ENCODE data around the gene TM9SF3. TPM values are rescaled to one million over a fixed set of nuclear protein-coding genes. Genes with fewer than 3 reads are reported as not detected.
"Not testable (repeated sequence)": the region's sequence is repeated elsewhere in the genome, so short reads cannot be mapped to it uniquely, and the experiment has no call there.

Gene TM9SF3
- total RNA-seq, 1 donor from 2014 or later, result 81.7 TPM

GRCh38 chr10:96573036-96573435 is 13.8 kb downstream of the TM9SF3 start:
- no peak for DNase-seq (ENCODE audit: low spot score)
- Mint-ChIP-seq H3K27ac (no peak overlapping the region), H3K36me3 (ENCODE audit: low read depth) (peaks cover 22% of the 10 kb centered on the region), H3K4me3 (no peak overlapping the region), H3K9me3 (no peaks in the 10 kb centered on the region), H3K4me1 (ENCODE audit: low read depth) (peaks cover 26% of the 10 kb centered on the region), H3K27me3 (ENCODE audit: insufficient read depth) (no peaks in the 10 kb centered on the region)
- intact Hi-C loops (cut with micrococcal nuclease), result no loop called here

DNA sequence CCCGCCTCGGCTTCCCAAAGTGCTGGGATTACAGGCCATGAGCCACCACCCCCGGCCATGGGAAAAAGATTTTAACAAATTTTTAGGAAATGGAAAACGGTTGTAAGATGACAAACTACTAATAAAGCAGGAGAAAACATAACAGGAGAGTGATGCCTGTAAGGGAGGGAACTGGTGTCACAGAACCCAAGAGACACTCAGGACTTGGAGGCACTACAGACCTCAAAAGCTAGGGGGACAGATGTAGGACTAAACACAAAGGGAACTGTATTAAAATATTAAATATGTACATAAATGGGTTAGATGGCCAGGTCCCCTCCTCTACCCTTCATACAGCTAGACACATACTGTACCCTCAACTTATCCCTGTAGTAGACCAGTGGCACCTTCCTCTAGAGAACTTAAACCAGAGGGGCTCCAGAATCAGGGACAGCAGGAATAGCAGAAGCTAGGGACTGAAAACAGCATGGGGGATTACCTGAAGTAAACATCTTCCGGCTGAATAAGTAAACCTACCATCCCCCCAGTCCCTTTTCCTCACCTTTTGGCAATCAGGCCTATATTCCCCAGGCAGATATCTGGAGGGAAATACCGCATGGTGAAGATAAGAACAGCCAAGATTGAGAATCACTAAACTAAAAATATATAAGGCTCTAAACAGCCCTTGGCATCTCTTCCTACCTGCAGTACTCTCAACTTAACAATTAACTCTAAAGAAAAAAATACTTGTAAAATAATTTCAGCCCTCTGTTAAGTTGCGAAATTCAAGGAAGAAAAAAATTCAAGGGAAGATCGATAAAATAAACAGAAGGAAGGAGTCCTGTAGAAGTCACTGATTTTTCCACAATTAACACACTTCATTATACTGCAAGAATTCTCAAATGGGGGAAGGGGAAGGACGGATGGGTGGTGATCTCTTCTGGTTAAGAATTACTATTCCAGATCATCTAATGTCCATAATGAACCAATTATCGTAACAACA is 15.5 kb downstream of the TM9SF3 start:
- DNase-seq (ENCODE audit: low spot score), result no peak
- no peaks in the 10 kb centered on the region for H3K9me3 Mint-ChIP-seq
- H3K27me3 Mint-ChIP-seq (ENCODE audit: insufficient read depth), result no peaks in the 10 kb centered on the region
- intact Hi-C loops (cut with micrococcal nuclease), result no loop called here
- H3K36me3 Mint-ChIP-seq (ENCODE audit: low read depth), result peaks cover 30% of the 10 kb centered on the region
- H3K4me1 Mint-ChIP-seq (ENCODE audit: low read depth), result peaks cover 27% of the 10 kb centered on the region
- no peak overlapping the region for H3K4me3 Mint-ChIP-seq
- no peak overlapping the region for H3K27ac Mint-ChIP-seq

DNA sequence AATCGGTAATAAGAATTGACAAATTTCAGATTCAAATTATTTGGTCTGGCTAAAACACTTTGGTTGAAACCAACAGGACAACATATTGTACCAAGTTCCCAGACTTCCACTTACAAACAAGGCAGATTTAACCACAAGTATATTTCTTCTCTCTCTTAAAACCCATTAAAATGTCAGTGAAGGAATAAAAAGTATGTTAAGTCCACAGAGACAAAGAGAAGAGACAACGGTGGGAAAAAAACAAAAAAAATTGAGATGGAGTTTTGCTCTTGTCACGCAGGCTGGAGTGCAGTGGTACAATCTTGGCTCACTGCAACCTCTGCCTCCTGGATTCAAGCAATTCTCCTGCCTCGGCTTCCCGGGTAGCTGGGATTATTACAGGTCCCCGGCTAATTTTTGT is 16.3 kb downstream of the TM9SF3 start:
- H3K36me3 Mint-ChIP-seq (ENCODE audit: low read depth), result peaks cover 32% of the 10 kb centered on the region

GRCh38 chr10:96568402-96568801 is 18.4 kb downstream of the TM9SF3 start:
- no peak overlapping the region for H3K27ac Mint-ChIP-seq
- no peaks in the 10 kb centered on the region for H3K9me3 Mint-ChIP-seq
- H3K27me3 Mint-ChIP-seq (ENCODE audit: insufficient read depth), result no peaks in the 10 kb centered on the region
- intact Hi-C loops (cut with micrococcal nuclease), result no loop called here
- no peak for DNase-seq (ENCODE audit: low spot score)
- peaks cover 31% of the 10 kb centered on the region for H3K4me1 Mint-ChIP-seq (ENCODE audit: low read depth)
- H3K4me3 Mint-ChIP-seq, result no peak overlapping the region
- H3K36me3 Mint-ChIP-seq (ENCODE audit: low read depth), result peaks cover 19% of the 10 kb centered on the region

More for the DNA sequence above, 16.3 kb downstream of the TM9SF3 start:
- Mint-ChIP-seq H3K4me3 (no peak overlapping the region), H3K9me3 (no peaks in the 10 kb centered on the region), H3K4me1 (ENCODE audit: low read depth) (peaks cover 34% of the 10 kb centered on the region), H3K27me3 (ENCODE audit: insufficient read depth) (no peaks in the 10 kb centered on the region), H3K27ac (no peak overlapping the region)
- intact Hi-C loops (cut with micrococcal nuclease), result no loop called here
- no peak for DNase-seq (ENCODE audit: low spot score)

- H3K27me3 Mint-ChIP-seq (ENCODE audit: insufficient read depth), result no peaks in the 10 kb centered on the region
- no peak for DNase-seq (ENCODE audit: low spot score)
- H3K36me3 Mint-ChIP-seq (ENCODE audit: low read depth), result peaks cover 26% of the 10 kb centered on the region
- H3K9me3 Mint-ChIP-seq, result no peaks in the 10 kb centered on the region
- intact Hi-C loops (cut with micrococcal nuclease), result loop anchor here (1.0 kb wide), 1 partner anchor 24 kb away; no protein-coding TSS in a partner anchor
- H3K4me1 Mint-ChIP-seq (ENCODE audit: low read depth), result peaks cover 21% of the 10 kb centered on the region
- no peak overlapping the region for H3K27ac Mint-ChIP-seq
- no peak overlapping the region for H3K4me3 Mint-ChIP-seq
These were observed 21.0 kb downstream of the TM9SF3 start for GRCh38 chr10:96565774-96566173.

DNA sequence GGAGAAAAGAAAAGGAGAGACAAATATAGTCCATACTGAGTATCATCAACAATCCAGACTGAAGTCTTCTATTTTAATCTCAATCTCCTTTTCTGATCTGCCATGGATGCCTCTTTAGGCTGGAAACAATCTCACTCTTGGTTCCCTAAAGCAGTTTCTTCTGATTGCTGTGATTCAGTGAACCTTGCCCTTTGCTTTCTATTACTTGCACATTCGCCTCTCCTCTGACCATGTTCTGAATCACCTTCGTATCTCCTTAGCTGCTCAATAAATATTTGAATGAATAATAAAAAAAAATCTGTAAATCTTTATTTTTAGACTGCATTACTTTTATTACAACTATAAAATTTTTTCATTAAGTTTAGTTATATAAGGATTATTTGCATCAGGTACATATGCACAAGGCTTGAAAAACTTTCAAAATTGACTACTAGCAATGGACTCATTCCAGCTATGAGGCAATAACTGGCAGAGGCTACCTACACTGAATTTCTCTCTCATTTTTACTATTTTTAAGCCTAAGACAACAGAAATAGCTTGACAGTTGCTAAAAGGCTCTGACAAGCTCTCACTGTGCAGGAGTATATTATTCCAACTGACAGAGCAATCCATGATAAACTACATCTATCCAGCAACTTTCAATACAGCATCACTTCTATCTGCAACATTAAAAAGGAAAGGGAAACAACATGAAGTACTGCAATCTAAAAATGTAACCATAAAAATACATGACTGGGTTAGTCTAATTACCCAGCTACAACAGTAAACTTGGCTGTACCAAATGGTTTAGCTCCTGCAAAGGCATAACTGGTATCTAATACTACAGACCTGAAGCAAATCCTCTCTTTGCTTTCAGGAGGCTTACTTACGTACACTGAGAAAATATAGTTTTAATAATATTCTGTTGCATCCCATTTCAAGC is 25.6 kb downstream of the TM9SF3 start:
- intact Hi-C loops (cut with micrococcal nuclease), result no loop called here
- Mint-ChIP-seq H3K4me3 (no peak overlapping the region), H3K4me1 (ENCODE audit: low read depth) (peaks cover 8% of the 10 kb centered on the region), H3K27me3 (ENCODE audit: insufficient read depth) (no peaks in the 10 kb centered on the region), H3K9me3 (no peaks in the 10 kb centered on the region), H3K27ac (no peak overlapping the region), H3K36me3 (ENCODE audit: low read depth) (peaks cover 27% of the 10 kb centered on the region)
- no peak for DNase-seq (ENCODE audit: low spot score)

- H3K27ac Mint-ChIP-seq, result no peak overlapping the region
- H3K9me3 Mint-ChIP-seq, result no peaks in the 10 kb centered on the region
- H3K36me3 Mint-ChIP-seq (ENCODE audit: low read depth), result peaks cover 26% of the 10 kb centered on the region
- no peak overlapping the region for H3K4me3 Mint-ChIP-seq
- no peaks in the 10 kb centered on the region for H3K27me3 Mint-ChIP-seq (ENCODE audit: insufficient read depth)
- H3K4me1 Mint-ChIP-seq (ENCODE audit: low read depth), result peaks cover under 1% of the 10 kb centered on the region
- intact Hi-C loops (cut with micrococcal nuclease), result no loop called here
- no peak for DNase-seq (ENCODE audit: low spot score)
These were observed 26.3 kb downstream of the TM9SF3 start for GRCh38 chr10:96560489-96560888.

GRCh38 chr10:96556003-96556402 is 30.8 kb downstream of the TM9SF3 start:
- intact Hi-C loops (cut with micrococcal nuclease), result no loop called here
- H3K36me3 Mint-ChIP-seq (ENCODE audit: low read depth), result peaks cover 28% of the 10 kb centered on the region
- DNase-seq (ENCODE audit: low spot score), result no peak
- no peaks in the 10 kb centered on the region for H3K27me3 Mint-ChIP-seq (ENCODE audit: insufficient read depth)
- H3K4me1 Mint-ChIP-seq (ENCODE audit: low read depth), result no peaks in the 10 kb centered on the region
- H3K4me3 Mint-ChIP-seq, result no peak overlapping the region
- no peaks in the 10 kb centered on the region for H3K9me3 Mint-ChIP-seq
- H3K27ac Mint-ChIP-seq, result no peak overlapping the region

DNA sequence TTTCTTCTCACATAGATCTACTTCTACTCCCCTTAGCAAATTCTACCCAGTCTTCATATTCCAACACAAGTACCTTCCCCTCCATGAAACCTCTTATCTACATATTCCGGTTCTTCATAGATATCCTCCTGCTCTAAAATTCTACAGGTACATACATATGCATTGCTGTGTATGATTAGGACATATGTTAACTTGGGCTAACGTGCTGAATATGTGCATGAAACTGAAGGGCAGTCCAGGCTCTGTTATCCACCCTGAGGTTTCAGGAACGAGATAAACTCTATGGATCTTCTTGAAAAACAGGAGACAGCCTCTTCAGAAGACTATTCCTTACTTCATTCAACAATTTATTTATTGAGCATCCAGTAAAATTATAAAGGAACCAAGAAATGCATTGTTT is 31.5 kb downstream of the TM9SF3 start:
- intact Hi-C loops (cut with micrococcal nuclease), result no loop called here
- H3K4me1 Mint-ChIP-seq (ENCODE audit: low read depth), result no peaks in the 10 kb centered on the region
- no peak for DNase-seq (ENCODE audit: low spot score)

DNA sequence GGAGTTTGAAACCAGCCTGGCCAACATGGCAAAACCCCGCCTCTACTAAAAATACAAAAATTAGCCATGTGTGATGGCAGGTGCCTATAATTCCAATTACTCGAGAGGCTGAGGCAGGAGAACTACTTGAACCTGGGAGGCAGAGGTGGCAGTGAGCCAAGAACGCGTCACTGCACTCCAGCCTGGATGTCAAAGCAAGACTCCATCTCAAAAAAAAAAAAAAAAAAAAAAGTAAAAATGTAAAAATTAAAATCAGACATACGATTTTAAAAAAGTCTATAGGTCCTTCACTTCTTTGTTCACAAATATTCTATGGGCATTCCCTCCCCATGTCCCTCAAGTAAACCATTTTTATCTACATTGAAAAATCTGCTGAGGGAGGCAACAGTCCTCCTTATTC is 38.2 kb downstream of the TM9SF3 start:
- no peak overlapping the region for H3K27ac Mint-ChIP-seq
- no peaks in the 10 kb centered on the region for H3K9me3 Mint-ChIP-seq
- no peak for DNase-seq (ENCODE audit: low spot score)
- peaks cover 32% of the 10 kb centered on the region for H3K36me3 Mint-ChIP-seq (ENCODE audit: low read depth)
- intact Hi-C loops (cut with micrococcal nuclease), result no loop called here
- H3K4me3 Mint-ChIP-seq, result no peak overlapping the region
- H3K4me1 Mint-ChIP-seq (ENCODE audit: low read depth), result no peaks in the 10 kb centered on the region
- H3K27me3 Mint-ChIP-seq (ENCODE audit: insufficient read depth), result no peaks in the 10 kb centered on the region

More for the DNA sequence above, 31.5 kb downstream of the TM9SF3 start:
- Mint-ChIP-seq H3K27me3 (ENCODE audit: insufficient read depth) (no peaks in the 10 kb centered on the region), H3K36me3 (ENCODE audit: low read depth) (peaks cover 21% of the 10 kb centered on the region), H3K4me3 (no peak overlapping the region), H3K9me3 (no peaks in the 10 kb centered on the region), H3K27ac (no peak overlapping the region)

GRCh38 chr10:96545558-96545957 is 41.3 kb downstream of the TM9SF3 start:
- peaks cover 30% of the 10 kb centered on the region for H3K36me3 Mint-ChIP-seq (ENCODE audit: low read depth)
- DNase-seq (ENCODE audit: low spot score); H3K4me3 Mint-ChIP-seq: not testable (repeated sequence)

DNA sequence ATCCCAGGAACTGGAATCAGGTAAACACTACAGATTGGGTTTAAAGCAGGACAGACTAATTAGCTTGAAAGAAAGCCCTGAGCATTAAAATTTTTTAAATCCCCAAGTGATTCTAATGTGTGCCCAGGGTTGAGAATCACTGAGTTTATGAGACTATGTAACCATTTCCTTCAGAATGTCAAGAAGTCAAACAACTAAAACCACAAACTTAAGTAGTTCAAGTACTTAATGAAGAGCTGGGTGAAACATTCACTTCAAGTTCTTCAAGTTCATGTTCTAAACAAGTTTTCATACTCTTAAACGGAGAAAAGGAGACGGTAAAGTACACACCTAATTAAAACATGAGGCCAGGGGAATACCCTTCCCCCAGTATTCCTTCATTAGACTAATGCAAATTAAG is 44.9 kb downstream of the TM9SF3 start:
- H3K36me3 Mint-ChIP-seq (ENCODE audit: low read depth), result peaks cover 38% of the 10 kb centered on the region

More at GRCh38 chr10:96545558-96545957, 41.3 kb downstream of the TM9SF3 start:
- H3K4me1 Mint-ChIP-seq (ENCODE audit: low read depth); intact Hi-C loops (cut with micrococcal nuclease); H3K27me3 Mint-ChIP-seq (ENCODE audit: insufficient read depth); H3K27ac Mint-ChIP-seq; H3K9me3 Mint-ChIP-seq: not testable (repeated sequence)

DNA sequence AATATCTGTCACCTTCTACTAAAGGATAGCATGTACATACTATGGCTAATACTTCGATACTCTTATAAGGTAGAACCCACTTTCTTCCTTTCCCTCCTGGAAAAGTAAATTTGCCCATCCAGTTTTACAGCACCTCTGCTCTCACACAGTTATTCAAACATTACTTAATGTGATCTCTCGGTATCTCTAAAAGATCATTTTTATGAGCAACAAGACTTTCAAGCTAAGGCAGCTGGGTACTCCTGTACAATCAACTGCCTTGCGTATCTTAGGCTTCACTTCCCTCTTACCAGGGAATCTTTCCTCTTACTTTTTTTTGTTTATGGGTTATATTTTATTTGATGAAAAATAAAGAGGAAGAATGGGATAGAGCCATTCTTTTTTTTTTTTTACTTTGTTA is 46.6 kb downstream of the TM9SF3 start:
- Mint-ChIP-seq H3K36me3 (ENCODE audit: low read depth) (peaks cover 30% of the 10 kb centered on the region), H3K27ac (no peak overlapping the region), H3K4me3 (no peak overlapping the region), H3K4me1 (ENCODE audit: low read depth) (peaks cover 4% of the 10 kb centered on the region), H3K27me3 (ENCODE audit: insufficient read depth) (peaks cover 2% of the 10 kb centered on the region), H3K9me3 (no peaks in the 10 kb centered on the region)
- intact Hi-C loops (cut with micrococcal nuclease), result no loop called here
- no peak for DNase-seq (ENCODE audit: low spot score)

More for the DNA sequence above, 44.9 kb downstream of the TM9SF3 start:
- H3K27me3 Mint-ChIP-seq (ENCODE audit: insufficient read depth), result peaks cover 2% of the 10 kb centered on the region
- H3K4me3 Mint-ChIP-seq, result no peak overlapping the region
- intact Hi-C loops (cut with micrococcal nuclease), result no loop called here
- no peak overlapping the region for H3K27ac Mint-ChIP-seq
- no peak for DNase-seq (ENCODE audit: low spot score)
- no peaks in the 10 kb centered on the region for H3K9me3 Mint-ChIP-seq
- no peaks in the 10 kb centered on the region for H3K4me1 Mint-ChIP-seq (ENCODE audit: low read depth)
